Liver (tissue), 3 donors: ENCODE results near the gene MTPN.

Experiments
- EGR1 ChIP-seq, 2 donors: IDR thresholded peaks; 2 replicates each; pipeline ENCODE4 v1.6.1; 2016 to 2018; ENCODE audit warnings: antibody characterized with exemption in 2 of 2, low read depth in 2 of 2
- JUND ChIP-seq, 2 donors: IDR thresholded peaks; 2 replicates each; pipeline ENCODE4 v1.6.1; 2016; ENCODE audit warnings: antibody characterized with exemption in 2 of 2
- REST ChIP-seq: IDR thresholded peaks from 2 replicates; pipeline ENCODE4 v1.6.1; 2016; ENCODE audit warnings: antibody characterized with exemption, mild to moderate bottlenecking
- RXRA ChIP-seq, 2 donors: IDR thresholded peaks; 2 replicates each; pipeline ENCODE4 v1.6.1; 2017 to 2018; ENCODE audit warnings: antibody characterized with exemption in 2 of 2, mild to moderate bottlenecking in 1 of 2
- TF ChIP-seq, protein P1 (sequence below): fragments of 150-350 bp; IDR thresholded peaks from 2 replicates; pipeline ENCODE4 v1.5.1; 2017; ENCODE audit warnings: improper control_type of control experiment, low read depth, low read length; ENCODE audit not compliant: missing input control
- donor health status: healthy.
- donor health status: healthy.

GRCh38 chr7:135922263-135922662, 54.9 kb downstream of the MTPN start:
- TF ChIP-seq, protein P1, sequence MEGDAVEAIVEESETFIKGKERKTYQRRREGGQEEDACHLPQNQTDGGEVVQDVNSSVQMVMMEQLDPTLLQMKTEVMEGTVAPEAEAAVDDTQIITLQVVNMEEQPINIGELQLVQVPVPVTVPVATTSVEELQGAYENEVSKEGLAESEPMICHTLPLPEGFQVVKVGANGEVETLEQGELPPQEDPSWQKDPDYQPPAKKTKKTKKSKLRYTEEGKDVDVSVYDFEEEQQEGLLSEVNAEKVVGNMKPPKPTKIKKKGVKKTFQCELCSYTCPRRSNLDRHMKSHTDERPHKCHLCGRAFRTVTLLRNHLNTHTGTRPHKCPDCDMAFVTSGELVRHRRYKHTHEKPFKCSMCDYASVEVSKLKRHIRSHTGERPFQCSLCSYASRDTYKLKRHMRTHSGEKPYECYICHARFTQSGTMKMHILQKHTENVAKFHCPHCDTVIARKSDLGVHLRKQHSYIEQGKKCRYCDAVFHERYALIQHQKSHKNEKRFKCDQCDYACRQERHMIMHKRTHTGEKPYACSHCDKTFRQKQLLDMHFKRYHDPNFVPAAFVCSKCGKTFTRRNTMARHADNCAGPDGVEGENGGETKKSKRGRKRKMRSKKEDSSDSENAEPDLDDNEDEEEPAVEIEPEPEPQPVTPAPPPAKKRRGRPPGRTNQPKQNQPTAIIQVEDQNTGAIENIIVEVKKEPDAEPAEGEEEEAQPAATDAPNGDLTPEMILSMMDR = no peak
- TF ChIP-seq JUND (IDR thresholded peaks at IDR 0.05) = no peak
- TF ChIP-seq EGR1 (IDR thresholded peaks at IDR 0.05; ENCODE audit: low read depth in 2 of 2) = no peak
- TF ChIP-seq RXRA (IDR thresholded peaks at IDR 0.05) = no peak
- no peak for TF ChIP-seq REST
